Endothelial cell of umbilical vein (primary cell): ENCODE measurements around the gene GLYATL1. TPM values are rescaled to one million over a fixed set of nuclear protein-coding genes. Genes with fewer than 3 reads are reported as not detected.

ENCODE experiments used
- BruUV-seq: library from RNA; stranded (reverse); fragments of 400-500 nt; replicated peaks from 2 replicates; lab custom pipeline; 2021; lab: Mats Ljungman, UMichigan
- CTCF ChIA-PET: fragments of 300-600, 350-600 bp; sonication (Branson Sonifier 250); formaldehyde crosslinking; loops from one replicate; lab custom pipeline; 2021; ENCODE audit warnings: antibody characterized with exemption, inconsistent platforms; lab: Charles Lee
- POLR2A ChIA-PET: fragments of 300-600, 350-600 bp; sonication (Branson Sonifier 250); formaldehyde crosslinking; loops from one replicate; lab custom pipeline; 2021; ENCODE audit warnings: antibody characterized with exemption, inconsistent platforms; lab: Charles Lee
- DNase-seq: peaks from one replicate; pipeline ENCODE4 v3.0.0-alpha.2; 2011; ENCODE audit warnings: low read depth, low spot score
- FAIRE-seq: peaks from 2 replicates; lab custom pipeline; 2011; peaks lifted over from hg19 to GRCh38; lab: Jason Lieb, UNC
- H2AFZ ChIP-seq: 2 replicates; pipeline ENCODE4 v1.6.0; 2012; ENCODE audit warnings: low read depth, low read length, control low read depth, inconsistent platforms
- H3K27ac ChIP-seq: 2 replicates; pipeline ENCODE4 v1.5.1; 2011; ENCODE audit warnings: low read depth, mild to moderate bottlenecking, control low read depth, low read length, moderate library complexity; ENCODE audit not compliant: insufficient read depth
- H3K27me3 ChIP-seq, 2 experiments: 2 replicates each; pipeline versions ENCODE4 v1.6.0 to v1.6.1; 2011; ENCODE audit warnings: low read length in 2 of 2, mixed read lengths in 1 of 2; ENCODE audit not compliant: control insufficient read depth in 2 of 2, insufficient read depth in 2 of 2
- H3K36me3 ChIP-seq, 2 experiments: 2 replicates in 1 of 2; 3 replicates in 1 of 2; pipeline ENCODE4 v1.5.1; 2011; ENCODE audit warnings: low read length in 2 of 2, mild to moderate bottlenecking in 1 of 2, moderate library complexity in 1 of 2; ENCODE audit not compliant: control insufficient read depth in 2 of 2, insufficient read depth in 2 of 2; ENCODE audit errors: extremely low read depth in 1 of 2
- H3K4me1 ChIP-seq: 3 replicates; pipeline ENCODE4 v1.5.1; 2011; ENCODE audit warnings: mild to moderate bottlenecking, low read length; ENCODE audit not compliant: control insufficient read depth, insufficient read depth; ENCODE audit errors: extremely low read depth
- H3K4me2 ChIP-seq: 2 replicates; pipeline ENCODE4 v1.6.1; 2011; ENCODE audit warnings: low read length, control low read depth, mixed read lengths; ENCODE audit not compliant: insufficient read depth
- H3K4me3 ChIP-seq, 3 experiments: fragments of 200-600 bp in 1 of 3; sonication (generic), shearing (Covaris generic) in 1 of 3; replicated peaks in 1 of 3; 2 replicates each; pipeline ENCODE4 v1.5.1; 2011 to 2016; ENCODE audit warnings: control low read depth in 3 of 3, low read length in 3 of 3, mild to moderate bottlenecking in 2 of 3, inconsistent platforms in 1 of 3, low read depth in 1 of 3, moderate library complexity in 1 of 3; ENCODE audit not compliant: insufficient read depth in 1 of 3
- H3K79me2 ChIP-seq: 2 replicates; pipeline ENCODE4 v1.6.0; 2012; ENCODE audit warnings: low read length, inconsistent platforms; ENCODE audit not compliant: control insufficient read depth, insufficient read depth
- H3K9ac ChIP-seq: replicated peaks from 2 replicates; pipeline ENCODE3; 2011; ENCODE audit warnings: low read length, control low read depth; ENCODE audit not compliant: insufficient read depth; ENCODE audit errors: extremely low read depth
- H3K9me1 ChIP-seq: replicated peaks from 3 replicates; pipeline ENCODE4 v1.6.0; 2011; ENCODE audit warnings: mild to moderate bottlenecking, low read length; ENCODE audit not compliant: control insufficient read depth, insufficient read depth; ENCODE audit errors: extremely low read depth
- H3K9me3 ChIP-seq: replicated peaks from 2 replicates; pipeline ENCODE4 v1.5.1; 2012; ENCODE audit warnings: low read length, inconsistent platforms; ENCODE audit not compliant: control insufficient read depth, insufficient read depth
- H4K20me1 ChIP-seq: replicated peaks from 2 replicates; pipeline ENCODE3; 2011; ENCODE audit warnings: mild to moderate bottlenecking, low read length; ENCODE audit not compliant: control insufficient read depth, insufficient read depth; ENCODE audit errors: extremely low read depth
- CTCF ChIP-seq, 2 donors: IDR thresholded peaks; 1 replicate in 1 of 2; 2 replicates in 1 of 2; pipeline ENCODE4 v1.5.1; 2011; ENCODE audit warnings: low read length in 2 of 2, mild to moderate bottlenecking in 2 of 2, moderate library complexity in 2 of 2, control low read depth in 1 of 2, inconsistent platforms in 1 of 2, low read depth in 1 of 2; ENCODE audit not compliant: insufficient read depth in 1 of 2; ENCODE audit errors: extremely low read depth in 1 of 2
- EZH2 ChIP-seq: IDR thresholded peaks from 2 replicates; pipeline ENCODE4 v1.6.1; 2012; ENCODE audit warnings: borderline replicate concordance, low read depth, mild to moderate bottlenecking, moderate library complexity, low read length, inconsistent platforms; ENCODE audit not compliant: severe bottlenecking
- GATA2 ChIP-seq: IDR thresholded peaks from 2 replicates; pipeline ENCODE4 v1.7.0; 2011; ENCODE audit warnings: low read depth, mild to moderate bottlenecking, moderate library complexity, mixed read lengths, low read length; ENCODE audit not compliant: insufficient read length, insufficient read depth
- JUN ChIP-seq: IDR thresholded peaks from 2 replicates; pipeline ENCODE4 v1.6.1; 2011; ENCODE audit warnings: borderline replicate concordance, low read depth; ENCODE audit not compliant: insufficient read length, insufficient read depth
- MAX ChIP-seq: IDR thresholded peaks from 2 replicates; pipeline ENCODE4 v1.6.1; 2011; ENCODE audit not compliant: insufficient read depth, insufficient read length
- MYC ChIP-seq: IDR thresholded peaks from one replicate; pipeline ENCODE4 v1.6.1; 2011; ENCODE audit warnings: mild to moderate bottlenecking, low read depth, low read length
- dilution Hi-C: fragments of 300-500 bp; cut with MboI; formaldehyde crosslinking; loops from one replicate; pipeline ENCODE4 v1.15.0; 2019; ENCODE audit warnings: low sequenced_read_pairs; ENCODE audit not compliant: extremely low pct_ligation_motif_present
- intact Hi-C: fragments of 100-400 bp; cut with micrococcal nuclease; formaldehyde crosslinking; loops from one replicate; pipeline ENCODE4 v1.10.0; 2022
- polyA plus RNA-seq, 4 experiments: library from polyadenylated mRNA; depleted of rRNA in 3 of 4; stranded (reverse) in 3 of 4; unstranded in 1 of 4; fragments of >200 nt; gene quantifications; 2 replicates each; pipeline versions ENCODE4 v1.2.1 to v1.2.3, GENCODE V29; 2011 to 2012; ENCODE audit warnings: missing spikeins in 1 of 4
- total RNA-seq: library from RNA; stranded (reverse); gene quantifications from 2 replicates; pipeline ENCODE4 v1.2.3, GENCODE V29; 2021

Gene GLYATL1
- total and polyA plus RNA-seq, 2 donors (not counting 3 experiments of a cell fraction or from before 2014, with no cell fraction given): not detected

- ChIA-PET POLR2A (no interaction called here), CTCF (no interaction called here)
- no peak for TF ChIP-seq MAX
- TF ChIP-seq JUN: no peak
- no peak for TF ChIP-seq MYC
- TF ChIP-seq GATA2: no peak
- no peak for TF ChIP-seq EZH2
- Histone ChIP-seq H3K4me2 (no peak overlapping the region), H3K4me1 (no peaks in the 10 kb centered on the region), H2AFZ (no peak overlapping the region), H3K9me1 (no peaks in the 10 kb centered on the region), H4K20me1 (no peaks in the 10 kb centered on the region), H3K4me3 (no peak overlapping the region), H3K27me3 (no peaks in the 10 kb centered on the region), H3K36me3 (no peaks in the 10 kb centered on the region), H3K79me2 (no peaks in the 10 kb centered on the region), H3K9ac (no peak overlapping the region), H3K27ac (no peak overlapping the region), H3K9me3 (no peaks in the 10 kb centered on the region)
- dilution Hi-C loops: no loop called here
- no TSS peak for BruUV-seq
- no peak for DNase-seq
- intact Hi-C loops: no loop called here
- FAIRE-seq: no peak
These were observed 41.2 kb upstream of the GLYATL1 start for GRCh38 chr11:58898106-58898505.

GRCh38 chr11:58900479-58901420 lies 38.5 kb upstream of the GLYATL1 start:
- DNase-seq (peak; percentile 41), FAIRE-seq (no peak)
- H3K4me3 ChIP-seq: no peak overlapping the region
- no peaks in the 10 kb centered on the region for H3K9me3 ChIP-seq
- no peaks in the 10 kb centered on the region for H3K9me1 ChIP-seq
- intact Hi-C loops (loop anchor here (2.0 kb wide), 1 partner anchor 246 kb away; no protein-coding TSS in a partner anchor), dilution Hi-C loops (no loop called here)
- H3K79me2 ChIP-seq: no peaks in the 10 kb centered on the region
- no peaks in the 10 kb centered on the region for H4K20me1 ChIP-seq
- ChIA-PET CTCF (interaction anchor here (1.0 to 1.8 kb wide), 3 partner anchors 14 to 258 kb away, joined by 3 to 6 read pairs (median 4); no protein-coding TSS in a partner anchor), POLR2A (no interaction called here)
- no peak overlapping the region for H3K27ac ChIP-seq
- no peaks in the 10 kb centered on the region for H3K4me1 ChIP-seq
- H3K4me2 ChIP-seq: no peak overlapping the region
- no TSS peak for BruUV-seq
- TF ChIP-seq MYC: no peak
- peak; percentile 31 to 43 for TF ChIP-seq CTCF (IDR thresholded peaks at IDR 0.05; ENCODE audit: extremely low read depth in 1 of 2, insufficient read depth in 1 of 2, low read depth in 1 of 2, low read length in 2 of 2)
- H3K27me3 ChIP-seq: peaks cover 8 to 10% of the 10 kb centered on the region in 2 experiments
- H2AFZ ChIP-seq: no peak overlapping the region
- no peaks in the 10 kb centered on the region for H3K36me3 ChIP-seq
- H3K9ac ChIP-seq: no peak overlapping the region
